GM12891 (cell line): ENCODE measurements around the gene MLC1.

Experiments used
- POLR2A ChIP-seq: IDR thresholded peaks from 2 replicates; pipeline ENCODE4 v1.6.1; 2011; ENCODE audit warnings: low read depth, low read length, control low read depth
- POLR2AphosphoS5 ChIP-seq: IDR thresholded peaks from 2 replicates; pipeline ENCODE4 v1.6.1; 2011; ENCODE audit warnings: low read depth, low read length, control low read depth
- POU2F2 ChIP-seq: IDR thresholded peaks from 2 replicates; pipeline ENCODE4 v1.6.1; 2011; ENCODE audit warnings: low read depth, mild to moderate bottlenecking, control low read depth, low read length, moderate library complexity
- SPI1 ChIP-seq: IDR thresholded peaks from 2 replicates; pipeline ENCODE4 v1.6.1; 2011; ENCODE audit warnings: low read depth, low read length, control low read depth
- TAF1 ChIP-seq: IDR thresholded peaks from 2 replicates; pipeline ENCODE4 v1.6.1; 2011; ENCODE audit warnings: low read depth, low read length, control low read depth

DNA sequence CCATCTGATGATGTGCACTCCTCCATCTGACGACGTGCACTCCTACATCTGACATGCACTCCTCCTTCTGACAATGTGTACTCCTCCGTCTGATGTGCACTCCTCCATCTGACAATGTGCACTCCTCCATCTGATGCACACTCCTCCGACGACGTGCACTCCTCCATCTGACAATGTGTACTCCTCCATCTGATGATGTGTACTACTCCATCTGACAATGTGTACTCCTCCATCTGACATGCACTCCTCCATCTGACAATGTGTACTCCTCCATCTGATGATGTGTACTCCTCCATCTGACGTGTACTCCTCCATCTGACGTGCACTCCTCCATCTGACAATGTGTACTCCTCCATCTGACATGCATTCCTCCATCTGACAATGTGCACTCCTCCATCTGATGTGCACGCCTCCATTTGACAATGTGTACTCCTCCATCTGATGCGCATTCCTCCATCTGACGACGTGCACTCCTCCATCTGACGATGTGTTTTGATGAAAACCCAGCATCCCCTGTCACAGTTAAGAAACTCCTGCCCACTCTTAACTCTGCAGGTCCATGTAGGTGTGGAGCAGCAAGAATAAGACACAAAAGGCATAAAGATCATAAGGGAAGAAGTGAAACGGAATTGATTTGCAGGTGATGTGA is 62.9 kb downstream of the MLC1 start:
- TF ChIP-seq TAF1 (no peak), POLR2A (no peak), POLR2AphosphoS5 (no peak), SPI1 (no peak), POU2F2 (no peak)
